CD4-positive, CD25-positive, alpha-beta regulatory T cell (primary cell): ENCODE results near the gene ALDOC. TPM values are rescaled to one million over a fixed set of nuclear protein-coding genes. Genes with fewer than 3 reads are reported as not detected.

Experiments
- ATAC-seq, 2 donors: fragments of 150-1000 bp; cut with Tn5 transposase; one replicate each; pipeline ENCODE4 v1.10.0; 2021; ENCODE audit warnings: low read depth in 2 of 2, moderate number of reproducible peaks in 2 of 2, moderate library complexity in 1 of 2
- DNase-seq, 3 donors: peaks; one replicate each; pipeline versions ENCODE4 v3.0.0 to v3.0.0-alpha.2; 2012 to 2022; ENCODE audit warnings: mixed read lengths in 1 of 3
- H3K27ac ChIP-seq: one replicate; pipeline ENCODE4 v1.7.0; 2013; ENCODE audit warnings: mild to moderate bottlenecking, low read length; ENCODE audit not compliant: insufficient read depth, poor library complexity, severe bottlenecking
- H3K27me3 ChIP-seq: one replicate; pipeline ENCODE4 v1.7.0; 2013; ENCODE audit warnings: low read length; ENCODE audit not compliant: control insufficient read depth, insufficient read depth
- H3K36me3 ChIP-seq: one replicate; pipeline ENCODE4 v1.7.0; 2013; ENCODE audit warnings: mild to moderate bottlenecking, low read length, moderate library complexity; ENCODE audit not compliant: control insufficient read depth, insufficient read depth
- H3K4me1 ChIP-seq: 2 replicates; pipeline ENCODE4 v1.7.0; 2013; ENCODE audit warnings: mild to moderate bottlenecking, low read length; ENCODE audit not compliant: insufficient read depth, control insufficient read depth, poor library complexity, severe bottlenecking
- H3K4me3 ChIP-seq: one replicate; pipeline ENCODE4 v1.7.0; 2013; ENCODE audit warnings: low read depth, mild to moderate bottlenecking, low read length, moderate library complexity
- H3K9me3 ChIP-seq, 2 experiments: 1 replicate in 1 of 2; 2 replicates in 1 of 2; pipeline ENCODE4 v1.7.0; 2013; ENCODE audit warnings: low read length in 2 of 2, mild to moderate bottlenecking in 1 of 2, moderate library complexity in 1 of 2; ENCODE audit not compliant: control insufficient read depth in 2 of 2
- H3K27ac Mint-ChIP-seq, 3 donors: one replicate each; pipeline ENCODE4 v1.8.0; 2020 to 2022; ENCODE audit warnings: mild to moderate bottlenecking in 3 of 3, mixed read lengths in 3 of 3, moderate library complexity in 2 of 3
- H3K27me3 Mint-ChIP-seq: one replicate; pipeline ENCODE4 v1.8.0; 2022; ENCODE audit warnings: mild to moderate bottlenecking, mixed read lengths
- H3K36me3 Mint-ChIP-seq: one replicate; pipeline ENCODE4 v1.8.0; 2020; ENCODE audit warnings: mixed read lengths
- H3K4me1 Mint-ChIP-seq, 4 donors: one replicate each; pipeline ENCODE4 v1.8.0; 2020 to 2022; ENCODE audit warnings: mixed read lengths in 4 of 4, mild to moderate bottlenecking in 1 of 4
- H3K4me3 Mint-ChIP-seq, 4 donors: one replicate each; pipeline ENCODE4 v1.8.0; 2020 to 2022; ENCODE audit warnings: mild to moderate bottlenecking in 4 of 4, mixed read lengths in 4 of 4, moderate library complexity in 3 of 4
- H3K9me3 Mint-ChIP-seq, 7 donors: one replicate each; pipeline ENCODE4 v1.8.0; 2020 to 2022; ENCODE audit warnings: mixed read lengths in 7 of 7, mild to moderate bottlenecking in 3 of 7, moderate library complexity in 2 of 7
- polyA plus RNA-seq, 4 donors: library from polyadenylated mRNA; unstranded; fragments of 300-500 nt; fragmentation: Illumina TruSeq; gene quantifications; one replicate each; pipeline ENCODE4 v1.2.3, GENCODE V29; 2021
- total RNA-seq: library from RNA; stranded (reverse); gene quantifications from one replicate; pipeline ENCODE4 v1.2.3, GENCODE V29; 2022

The ALDOC gene
- total and polyA plus RNA-seq, 5 donors from 2014 or later = 33.0 to 109 (median 86.4) TPM

GRCh38 chr17:28527859-28528258 is 48.8 kb downstream of the ALDOC start:
- Mint-ChIP-seq H3K9me3 (no peaks in the 10 kb centered on the region), H3K36me3 (no peaks in the 10 kb centered on the region), H3K27me3 (peaks cover 6% of the 10 kb centered on the region), H3K4me1 (no peaks in the 10 kb centered on the region), H3K27ac (peak overlapping the region in 1 of 3 donors; percentile 4), H3K4me3 (no peak overlapping the region)
- ATAC-seq = no peak
- Histone ChIP-seq H3K36me3 (no peaks in the 10 kb centered on the region), H3K9me3 (no peaks in the 10 kb centered on the region), H3K4me1 (no peaks in the 10 kb centered on the region), H3K27me3 (no peaks in the 10 kb centered on the region), H3K27ac (no peak overlapping the region), H3K4me3 (no peak overlapping the region)
- no peak for DNase-seq

GRCh38 chr17:28527181-28527681 is 49.5 kb downstream of the ALDOC start:
- H3K9me3 ChIP-seq = no peaks in the 10 kb centered on the region
- ATAC-seq (no peak), DNase-seq (no peak)
- H3K9me3 Mint-ChIP-seq = no peaks in the 10 kb centered on the region
- H3K27me3 Mint-ChIP-seq = peaks cover 6% of the 10 kb centered on the region
- H3K36me3 Mint-ChIP-seq = no peaks in the 10 kb centered on the region
- H3K36me3 ChIP-seq = no peaks in the 10 kb centered on the region
- peak overlapping the region in 1 of 3 donors; percentile 4 for H3K27ac Mint-ChIP-seq
- no peak overlapping the region for H3K27ac ChIP-seq
- H3K4me3 Mint-ChIP-seq = no peak overlapping the region
- no peaks in the 10 kb centered on the region for H3K4me1 ChIP-seq
- H3K4me3 ChIP-seq = no peak overlapping the region
- no peaks in the 10 kb centered on the region for H3K27me3 ChIP-seq
- no peaks in the 10 kb centered on the region for H3K4me1 Mint-ChIP-seq

- Mint-ChIP-seq H3K27ac (no peak overlapping the region), H3K27me3 (peaks cover 6% of the 10 kb centered on the region), H3K4me3 (no peak overlapping the region), H3K36me3 (no peaks in the 10 kb centered on the region), H3K9me3 (no peaks in the 10 kb centered on the region), H3K4me1 (no peaks in the 10 kb centered on the region)
- Histone ChIP-seq H3K4me1 (no peaks in the 10 kb centered on the region), H3K9me3 (no peaks in the 10 kb centered on the region), H3K27ac (no peak overlapping the region), H3K27me3 (no peaks in the 10 kb centered on the region), H3K36me3 (no peaks in the 10 kb centered on the region), H3K4me3 (no peak overlapping the region)
- no peak for DNase-seq
- ATAC-seq = no peak
These were observed 50.3 kb downstream of the ALDOC start for GRCh38 chr17:28526381-28526780.

GRCh38 chr17:28524476-28525424 is 51.9 kb downstream of the ALDOC start:
- Histone ChIP-seq H3K9me3 (no peaks in the 10 kb centered on the region), H3K4me1 (no peaks in the 10 kb centered on the region), H3K36me3 (no peaks in the 10 kb centered on the region), H3K4me3 (no peak overlapping the region), H3K27me3 (no peaks in the 10 kb centered on the region), H3K27ac (no peak overlapping the region)
- H3K36me3 Mint-ChIP-seq = no peaks in the 10 kb centered on the region
- H3K4me1 Mint-ChIP-seq = no peaks in the 10 kb centered on the region
- H3K27me3 Mint-ChIP-seq = peaks cover 6% of the 10 kb centered on the region
- peak overlapping the region in 1 of 3 donors; percentile 42 for H3K27ac Mint-ChIP-seq
- DNase-seq = no peak
- no peak for ATAC-seq
- H3K4me3 Mint-ChIP-seq = no peak overlapping the region
- H3K9me3 Mint-ChIP-seq = no peaks in the 10 kb centered on the region

GRCh38 chr17:28523876-28524275 is 52.8 kb downstream of the ALDOC start:
- H3K9me3 ChIP-seq = no peaks in the 10 kb centered on the region
- no peaks in the 10 kb centered on the region for H3K4me1 Mint-ChIP-seq
- no peaks in the 10 kb centered on the region for H3K27me3 ChIP-seq
- H3K27ac Mint-ChIP-seq = no peak overlapping the region
- DNase-seq (no peak), ATAC-seq (no peak)
- H3K9me3 Mint-ChIP-seq = no peaks in the 10 kb centered on the region
- no peak overlapping the region for H3K4me3 Mint-ChIP-seq
- H3K4me1 ChIP-seq = no peaks in the 10 kb centered on the region
- no peak overlapping the region for H3K4me3 ChIP-seq
- peaks cover 6% of the 10 kb centered on the region for H3K27me3 Mint-ChIP-seq
- H3K27ac ChIP-seq = no peak overlapping the region
- H3K36me3 ChIP-seq = no peaks in the 10 kb centered on the region
- H3K36me3 Mint-ChIP-seq = no peaks in the 10 kb centered on the region

GRCh38 chr17:28523186-28523585 is 53.5 kb downstream of the ALDOC start:
- Mint-ChIP-seq H3K27me3 (peaks cover 9% of the 10 kb centered on the region), H3K36me3 (no peaks in the 10 kb centered on the region), H3K4me3 (no peak overlapping the region), H3K9me3 (no peaks in the 10 kb centered on the region), H3K27ac (no peak overlapping the region), H3K4me1 (no peaks in the 10 kb centered on the region)
- H3K4me3 ChIP-seq = no peak overlapping the region
- no peaks in the 10 kb centered on the region for H3K36me3 ChIP-seq
- no peak overlapping the region for H3K27ac ChIP-seq
- ATAC-seq (no peak), DNase-seq (no peak)
- no peaks in the 10 kb centered on the region for H3K9me3 ChIP-seq
- H3K4me1 ChIP-seq = no peaks in the 10 kb centered on the region
- no peaks in the 10 kb centered on the region for H3K27me3 ChIP-seq
